Left ventricle myocardium superior (tissue), 1 donor: ENCODE results near the gene DCST1. TPM values are rescaled to one million over a fixed set of nuclear protein-coding genes. Genes with fewer than 3 reads are reported as not detected.

Experiments
- ATAC-seq: fragments of 200-7000 bp; cut with Tn5 transposase; one replicate; pipeline ENCODE4 v1.9.1; 2020; ENCODE audit warnings: mild to moderate bottlenecking, moderate library complexity
- DNase-seq: peaks from one replicate; pipeline ENCODE4 v3.0.0-alpha.2; 2020
- intact Hi-C: fragments of 100-400 bp; cut with micrococcal nuclease; formaldehyde crosslinking; loops from one replicate; pipeline ENCODE4 v1.11.0; 2022
- total RNA-seq: library from RNA; stranded (reverse); fragmentation: NEBNext Ultra II Directional; extraction: Animal tissue kit (Norgen Biotek cat#: 25700); gene quantifications from one replicate; pipeline ENCODE4 v1.2.1, GENCODE V29; 2021
- donor health status: DM: no; HTN: yes; CAD: no; lungs with severe emphysema.

DCST1 gene
- total RNA-seq, 1 donor from 2014 or later = not detected

GRCh38 chr1:155026588-155026987, 7.0 kb upstream of the DCST1 start:
- ATAC-seq = no peak
- no peak for DNase-seq
- intact Hi-C loops = no loop called here

GRCh38 chr1:155029513-155030242, 3.9 kb upstream of the DCST1 start:
- DNase-seq (peak; percentile 19), ATAC-seq (no peak)
- intact Hi-C loops = no loop called here

DNA sequence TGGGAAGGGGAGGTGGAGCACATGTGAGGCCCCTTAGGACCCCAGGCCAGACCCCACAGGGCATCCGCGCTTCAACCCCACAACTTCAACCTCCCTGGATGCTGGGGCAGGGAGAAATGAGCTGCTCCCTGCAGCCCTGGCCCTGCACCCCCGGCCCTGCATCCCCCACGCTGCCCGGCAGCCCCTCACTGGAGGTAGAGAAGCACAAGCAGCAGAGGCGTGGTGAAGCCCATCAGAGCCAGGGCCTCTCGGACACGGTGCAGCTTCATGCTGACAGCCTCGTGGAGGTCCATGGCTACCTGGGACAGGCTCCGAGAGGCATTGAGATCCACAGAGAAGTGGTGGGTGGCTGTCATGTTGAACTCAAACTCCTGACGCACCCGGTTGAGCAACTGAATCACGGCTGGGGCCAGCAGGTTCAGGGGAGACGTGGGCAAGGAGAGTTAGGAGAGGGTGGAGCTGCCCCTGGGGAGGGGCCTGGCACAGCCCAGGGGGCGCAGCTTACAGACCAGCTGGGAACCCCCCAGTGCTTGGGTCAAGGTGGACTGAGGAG, 3.3 kb upstream of the DCST1 start:
- DNase-seq (no peak), ATAC-seq (no peak)
- intact Hi-C loops = no loop called here

- DNase-seq = no peak
- no peak for ATAC-seq
- intact Hi-C loops = no loop called here
Measured at GRCh38 chr1:155030899-155031298, 2.7 kb upstream of the DCST1 start.

DNA sequence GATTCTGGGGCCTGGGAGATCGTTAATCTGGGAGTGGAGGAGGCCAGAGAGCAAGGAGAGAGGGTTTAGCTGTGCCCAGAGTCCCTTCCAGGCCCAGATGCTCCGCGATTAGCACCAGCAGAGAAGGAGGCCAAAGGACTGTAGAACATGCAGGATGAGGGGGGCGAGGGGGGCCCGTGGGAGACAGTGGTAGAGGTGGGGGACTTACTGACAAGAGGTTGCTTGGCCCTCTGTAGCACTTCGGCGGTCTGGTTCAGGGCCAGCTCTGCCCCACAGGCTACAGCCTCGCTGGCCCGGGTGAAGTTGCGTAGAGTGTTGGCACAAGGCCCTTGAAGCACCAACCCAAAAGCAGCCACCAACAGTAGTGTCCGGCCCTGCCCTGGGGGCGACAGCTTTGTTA, 738 bp upstream of the DCST1 start:
- intact Hi-C loops = no loop called here

DNA sequence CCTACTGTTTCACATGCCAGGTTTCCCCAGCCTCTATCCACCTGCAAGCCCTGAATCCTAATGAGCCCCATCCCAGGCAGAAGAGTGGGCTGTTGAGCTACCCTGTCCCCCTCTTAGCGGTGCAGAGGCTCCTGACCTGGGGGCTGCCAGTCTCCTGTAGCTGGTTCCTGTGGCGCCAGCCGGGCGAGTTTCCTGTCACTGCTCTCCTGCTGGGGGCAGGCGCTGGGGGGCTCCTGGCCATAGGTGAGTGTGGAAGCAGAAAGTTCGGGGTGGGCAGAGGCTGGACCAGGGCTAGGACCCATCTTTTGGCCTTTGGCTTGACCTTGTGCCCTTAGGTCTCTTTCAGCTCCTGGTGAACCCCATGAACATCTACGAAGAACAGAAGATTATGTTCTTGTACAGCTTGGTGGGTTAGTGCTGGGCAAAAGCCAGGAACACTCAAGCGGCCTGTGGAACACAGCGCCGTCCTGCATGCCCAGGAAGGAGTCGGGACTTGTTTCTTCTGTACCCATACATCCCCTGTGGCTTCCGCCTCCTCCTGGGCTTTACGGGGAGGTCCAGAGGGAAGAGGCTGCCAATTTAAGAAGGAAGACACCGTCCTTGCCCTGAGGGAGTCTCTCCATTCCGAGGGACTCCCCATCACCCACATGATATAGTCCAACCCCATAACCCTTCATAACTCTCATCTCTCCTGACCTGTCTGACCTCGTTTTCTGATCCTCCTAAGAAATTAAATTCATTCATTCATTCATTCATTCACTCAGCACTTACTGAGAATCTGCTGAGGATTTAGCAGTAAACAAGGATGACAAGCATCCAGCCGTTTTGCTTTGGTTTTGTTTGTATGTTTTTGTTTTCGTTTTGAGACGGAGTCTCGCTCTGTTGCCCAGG, 939 bp downstream of the DCST1 start:
- DNase-seq (no peak), ATAC-seq (no peak)
- intact Hi-C loops = no loop called here

More for the DNA sequence above, 738 bp upstream of the DCST1 start:
- DNase-seq (no peak), ATAC-seq (no peak)

- no peak for ATAC-seq
- DNase-seq = no peak
- intact Hi-C loops = no loop called here
Measured at GRCh38 chr1:155035936-155036335, 2.3 kb downstream of the DCST1 start.

- intact Hi-C loops = no loop called here
- ATAC-seq (no peak), DNase-seq (no peak)
Measured at GRCh38 chr1:155037043-155037442, 3.4 kb downstream of the DCST1 start.

GRCh38 chr1:155037851-155038441, 4.3 kb downstream of the DCST1 start:
- ATAC-seq (no peak), DNase-seq (no peak)
- intact Hi-C loops = no loop called here

DNA sequence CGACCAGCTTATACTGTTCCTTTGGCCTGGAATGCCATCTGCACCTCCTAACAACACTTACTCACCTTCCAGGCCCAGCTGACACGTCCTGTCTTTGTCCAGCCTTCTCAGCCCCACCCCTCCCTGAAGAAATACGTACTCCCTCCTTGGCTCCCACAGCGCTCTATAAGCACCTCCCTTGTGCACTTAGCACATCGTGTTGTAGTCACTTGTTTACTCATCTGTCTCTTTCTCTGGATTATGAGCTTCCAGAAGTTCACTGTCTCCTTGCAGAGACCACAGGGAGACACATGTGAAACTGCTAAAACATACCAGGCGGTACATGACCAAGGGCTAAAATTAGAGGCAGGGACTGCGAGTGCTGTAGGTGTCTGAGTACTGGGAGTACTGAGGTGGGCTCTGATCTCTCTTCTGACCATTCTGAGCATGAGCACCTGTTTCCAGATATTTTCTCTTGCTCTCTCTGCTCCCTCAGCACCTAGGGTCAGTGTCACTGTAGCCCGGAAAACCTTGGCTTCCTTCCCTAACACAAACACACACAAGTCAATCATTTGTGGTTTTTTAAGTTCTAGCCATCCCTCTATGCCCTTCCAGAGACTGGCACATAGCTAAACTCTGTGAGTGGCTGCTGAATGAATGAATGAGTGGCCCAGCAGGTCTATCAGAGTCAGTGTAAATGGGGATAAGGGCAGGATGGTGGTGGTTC, 5.1 kb downstream of the DCST1 start:
- intact Hi-C loops = no loop called here
- DNase-seq (no peak), ATAC-seq (peak; percentile 23)

GRCh38 chr1:155039308-155039669, 5.7 kb downstream of the DCST1 start:
- intact Hi-C loops = no loop called here
- no peak for ATAC-seq

GRCh38 chr1:155040358-155041093, 6.9 kb downstream of the DCST1 start:
- intact Hi-C loops = no loop called here
- DNase-seq (no peak), ATAC-seq (no peak)

More at GRCh38 chr1:155039308-155039669, 5.7 kb downstream of the DCST1 start:
- no peak for DNase-seq

DNA sequence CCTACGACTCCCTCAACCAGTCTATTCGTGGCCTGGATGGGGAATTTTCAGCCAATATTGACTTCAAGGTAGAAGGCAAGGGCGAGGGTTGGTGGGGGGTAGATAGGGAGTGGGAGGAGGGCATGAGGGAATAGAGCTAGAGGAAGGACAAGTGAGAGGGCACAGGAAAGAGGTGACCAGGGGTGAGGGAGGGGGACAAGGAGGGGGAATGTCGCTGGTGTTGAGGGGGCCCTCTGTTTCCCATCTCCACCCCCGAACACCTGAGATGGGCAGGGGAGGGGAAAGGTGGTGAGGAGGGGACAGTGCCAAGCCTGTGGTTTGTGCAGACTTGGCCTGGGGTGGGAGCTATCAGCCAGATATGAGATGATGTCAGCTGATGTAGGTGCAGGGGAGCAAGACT, 9.2 kb downstream of the DCST1 start:
- ATAC-seq (no peak), DNase-seq (no peak)
- intact Hi-C loops = no loop called here

DNA sequence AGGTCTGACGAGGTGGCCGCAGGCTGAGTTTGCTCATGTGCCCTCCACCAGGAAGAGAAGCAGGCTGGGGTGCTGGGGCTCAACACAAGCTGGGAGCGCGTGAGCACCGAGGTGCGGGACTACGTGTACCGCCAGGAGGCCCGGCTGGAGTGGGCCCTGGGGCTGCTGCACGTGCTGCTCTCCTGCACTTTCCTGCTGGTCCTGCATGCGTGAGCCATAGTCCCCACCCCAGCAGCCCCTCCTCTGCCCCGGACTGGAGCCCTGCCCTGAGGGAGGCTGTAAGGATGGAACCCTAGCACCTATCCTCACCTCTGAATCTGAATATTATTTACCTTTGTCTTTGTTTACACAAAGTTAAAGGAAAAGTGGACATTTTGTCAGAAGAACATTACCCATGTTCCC, 9.7 kb downstream of the DCST1 start:
- ATAC-seq = no peak
- intact Hi-C loops = no loop called here
- no peak for DNase-seq

DNA sequence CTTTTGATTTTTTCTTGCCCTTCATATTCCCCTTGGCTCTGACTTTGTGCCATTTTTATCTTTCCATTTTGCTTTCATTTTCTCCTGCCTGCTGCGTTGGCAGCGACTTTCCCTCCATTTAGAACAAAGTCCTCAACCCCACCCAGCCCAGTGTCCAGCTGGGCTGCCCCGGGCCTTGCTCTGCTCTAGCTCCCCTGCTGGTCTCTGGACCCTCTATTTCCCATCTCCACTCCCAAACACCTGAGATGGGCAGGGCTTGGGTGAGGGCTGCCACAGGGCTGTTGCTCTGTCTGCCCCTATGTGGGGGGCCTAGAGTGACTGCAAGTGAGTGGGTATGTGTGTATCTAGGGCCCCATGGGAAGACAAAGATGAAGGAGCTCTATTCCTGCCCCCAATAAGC, 10.2 kb downstream of the DCST1 start:
- ATAC-seq (no peak), DNase-seq (no peak)
- intact Hi-C loops = loop anchor here (2.0 kb wide), 1 partner anchor 41 kb away; no protein-coding TSS in a partner anchor

GRCh38 chr1:155044365-155044764, 10.7 kb downstream of the DCST1 start:
- DNase-seq (no peak), ATAC-seq (no peak)
- intact Hi-C loops = loop anchor here (2.0 kb wide), 1 partner anchor 40 kb away; no protein-coding TSS in a partner anchor

GRCh38 chr1:155044812-155045657, 11.4 kb downstream of the DCST1 start:
- ATAC-seq = peak; percentile 93
- intact Hi-C loops = loop anchor here (2.0 kb wide), 1 partner anchor 40 kb away; no protein-coding TSS in a partner anchor

More at GRCh38 chr1:155044812-155045657, 11.4 kb downstream of the DCST1 start:
- peak; percentile 85 for DNase-seq
